IMR-90 (cell line): ENCODE data around the gene CHMP4B. TPM values are rescaled to one million over a fixed set of nuclear protein-coding genes. Genes with fewer than 3 reads are reported as not detected.
A peak's percentile ranks its signal among the peaks of the same experiment; 100 is the strongest.

ENCODE experiments used
- ATAC-seq: fragments of 200-7000 bp; cut with Tn5 transposase; 2 replicates; pipeline ENCODE4 v1.9.1; 2020; ENCODE audit warnings: low read depth, mild to moderate bottlenecking, moderate library complexity
- BruUV-seq: library from RNA; stranded (reverse); fragments of 400-500 nt; replicated peaks from 2 replicates; lab custom pipeline; 2021; lab: Mats Ljungman, UMichigan
- CTCF ChIA-PET: fragments of 300-600 bp; formaldehyde crosslinking; extraction: SDS; loops from one replicate; lab custom pipeline; 2021; ENCODE audit warnings: antibody characterized with exemption; lab: Yijun Ruan, JAX
- POLR2A ChIA-PET: fragments of 300-600 bp; sonication (Branson Sonifier 250); formaldehyde crosslinking; loops from one replicate; lab custom pipeline; 2022; ENCODE audit warnings: antibody characterized with exemption; ENCODE audit not compliant: unreplicated experiment; lab: Charles Lee
- DNase-seq: peaks from one replicate; pipeline ENCODE4 v3.0.0; 2013
- H2AFZ ChIP-seq: replicated peaks from 2 replicates; pipeline ENCODE3; 2013; ENCODE audit warnings: low read length, mild to moderate bottlenecking; ENCODE audit not compliant: poor library complexity
- H2AK5ac ChIP-seq: 2 replicates; pipeline ENCODE4 v1.6.1; 2013; ENCODE audit warnings: low read depth, low read length, inconsistent platforms
- H2AK9ac ChIP-seq: replicated peaks from 2 replicates; pipeline ENCODE3; 2013; ENCODE audit warnings: mild to moderate bottlenecking, low read depth, low read length, moderate library complexity; ENCODE audit not compliant: poor library complexity
- H2BK120ac ChIP-seq: 2 replicates; pipeline ENCODE4 v1.6.1; 2013; ENCODE audit warnings: low read depth, low read length, inconsistent platforms
- H2BK15ac ChIP-seq: 3 replicates; pipeline ENCODE4 v1.6.1; 2013; ENCODE audit warnings: low read depth, low read length, inconsistent platforms
- H2BK20ac ChIP-seq: 2 replicates; pipeline ENCODE4 v1.6.1; 2013; ENCODE audit warnings: low read depth, mild to moderate bottlenecking, inconsistent platforms, low read length, moderate library complexity
- H2BK5ac ChIP-seq: 2 replicates; pipeline ENCODE4 v1.6.1; 2013; ENCODE audit warnings: mild to moderate bottlenecking, low read depth, low read length, inconsistent platforms; ENCODE audit not compliant: poor library complexity, severe bottlenecking
- H3K14ac ChIP-seq: replicated peaks from 2 replicates; pipeline ENCODE4 v1.6.1; 2013; ENCODE audit warnings: low read depth, low read length, inconsistent platforms
- H3K18ac ChIP-seq: 2 replicates; pipeline ENCODE4 v1.6.1; 2013; ENCODE audit warnings: low read depth, low read length, control low read depth
- H3K23ac ChIP-seq: 2 replicates; pipeline ENCODE4 v1.6.1; 2013; ENCODE audit warnings: low read depth, low read length, inconsistent platforms
- H3K27ac ChIP-seq: 2 replicates; pipeline ENCODE4 v1.5.1; 2013; ENCODE audit warnings: mild to moderate bottlenecking, control low read depth, low read length; ENCODE audit not compliant: insufficient read depth
- H3K27me3 ChIP-seq: 2 replicates; pipeline ENCODE4 v1.6.1; 2013; ENCODE audit warnings: low read length; ENCODE audit not compliant: control insufficient read depth, insufficient read depth
- H3K36me3 ChIP-seq: 2 replicates; pipeline ENCODE4 v1.6.1; 2013; ENCODE audit warnings: low read length, mixed read lengths; ENCODE audit not compliant: control insufficient read depth, insufficient read depth
- H3K4ac ChIP-seq: 2 replicates; pipeline ENCODE4 v1.6.1; 2013; ENCODE audit warnings: low read depth, low read length, inconsistent platforms
- H3K4me1 ChIP-seq: 2 replicates; pipeline ENCODE4 v1.6.1; 2013; ENCODE audit warnings: low read length, mixed read lengths; ENCODE audit not compliant: control insufficient read depth, insufficient read depth
- H3K4me2 ChIP-seq: 2 replicates; pipeline ENCODE4 v1.6.1; 2013; ENCODE audit warnings: low read depth, mild to moderate bottlenecking, control low read depth, low read length, moderate library complexity
- H3K4me3 ChIP-seq: 2 replicates; pipeline ENCODE4 v1.5.1; 2013; ENCODE audit warnings: low read depth, mild to moderate bottlenecking, control low read depth, low read length, moderate library complexity; ENCODE audit not compliant: insufficient read depth
- H3K56ac ChIP-seq: 2 replicates; pipeline ENCODE4 v1.6.1; 2013; ENCODE audit warnings: low read length, inconsistent platforms; ENCODE audit not compliant: insufficient read depth; ENCODE audit errors: extremely low read depth
- H3K79me1 ChIP-seq, 2 experiments: 2 replicates each; pipeline ENCODE4 v1.6.1; 2013; ENCODE audit warnings: low read length in 2 of 2, inconsistent platforms in 1 of 2, low read depth in 1 of 2
- H3K9ac ChIP-seq: 2 replicates; pipeline ENCODE4 v1.6.1; 2013; ENCODE audit warnings: low read depth, low read length, control low read depth
- H3K9me1 ChIP-seq: 2 replicates; pipeline ENCODE4 v1.6.1; 2013; ENCODE audit warnings: low read length, inconsistent platforms; ENCODE audit not compliant: insufficient read depth
- H3K9me3 ChIP-seq: 2 replicates; pipeline ENCODE4 v1.6.1; 2013; ENCODE audit warnings: low read length; ENCODE audit not compliant: control insufficient read depth, insufficient read depth
- H4K20me1 ChIP-seq: 2 replicates; pipeline ENCODE4 v1.6.1; 2013; ENCODE audit warnings: low read length, inconsistent platforms; ENCODE audit not compliant: insufficient read depth
- H4K5ac ChIP-seq: 2 replicates; pipeline ENCODE4 v1.6.1; 2013; ENCODE audit warnings: mild to moderate bottlenecking, low read depth, low read length, control low read depth
- H4K8ac ChIP-seq, 2 experiments: 2 replicates each; pipeline ENCODE4 v1.6.1; 2013; ENCODE audit warnings: low read depth in 2 of 2, low read length in 2 of 2, control low read depth in 1 of 2, inconsistent platforms in 1 of 2
- H4K91ac ChIP-seq: 2 replicates; pipeline ENCODE4 v1.6.1; 2013; ENCODE audit warnings: low read depth, low read length, inconsistent platforms; ENCODE audit not compliant: insufficient read depth
- BHLHE40 ChIP-seq: fragments of 150-350 bp; IDR thresholded peaks from 2 replicates; pipeline ENCODE4 v1.6.1; 2016; ENCODE audit warnings: mild to moderate bottlenecking, low read depth, low read length
- CEBPB ChIP-seq: IDR thresholded peaks from 2 replicates; pipeline ENCODE4 v1.6.1; 2012; ENCODE audit warnings: low read depth, low read length, improper control_type of control experiment
- CHD1 ChIP-seq: IDR thresholded peaks from 2 replicates; pipeline ENCODE4 v1.6.1; 2012; ENCODE audit warnings: low read depth, low read length, improper control_type of control experiment
- FOS ChIP-seq: fragments of 150-350 bp; IDR thresholded peaks from 2 replicates; pipeline ENCODE4 v1.6.1; 2016; ENCODE audit warnings: low read depth, low read length
- MAFK ChIP-seq: IDR thresholded peaks from 2 replicates; pipeline ENCODE4 v1.6.1; 2012; ENCODE audit warnings: low read depth, low read length, improper control_type of control experiment
- MAZ ChIP-seq: IDR thresholded peaks from 2 replicates; pipeline ENCODE4 v1.6.1; 2012; ENCODE audit warnings: low read depth, mild to moderate bottlenecking, low read length, improper control_type of control experiment, moderate library complexity, borderline replicate concordance
- MXI1 ChIP-seq: IDR thresholded peaks from 2 replicates; pipeline ENCODE4 v1.6.1; 2012; ENCODE audit warnings: low read depth, mild to moderate bottlenecking, low read length, moderate library complexity, borderline replicate concordance
- NFE2L2 ChIP-seq: fragments of 150-350 bp; IDR thresholded peaks from 2 replicates; pipeline ENCODE4 v1.6.1; 2016; ENCODE audit warnings: low read depth, mild to moderate bottlenecking, low read length
- POLR2A ChIP-seq: IDR thresholded peaks from 2 replicates; pipeline ENCODE4 v1.6.1; 2012; ENCODE audit warnings: mild to moderate bottlenecking, low read depth, low read length
- RAD21 ChIP-seq: IDR thresholded peaks from 2 replicates; pipeline ENCODE4 v1.6.1; 2012; ENCODE audit warnings: low read length, improper control_type of control experiment
- RCOR1 ChIP-seq: IDR thresholded peaks from 2 replicates; pipeline ENCODE4 v1.6.1; 2012; ENCODE audit warnings: mild to moderate bottlenecking, low read length, improper control_type of control experiment; ENCODE audit not compliant: insufficient replicate concordance
- RFX5 ChIP-seq: IDR thresholded peaks from 2 replicates; pipeline ENCODE4 v1.8.0; 2012; ENCODE audit warnings: low read depth, mild to moderate bottlenecking, low read length, moderate library complexity
- SMC3 ChIP-seq: fragments of 150-350 bp; IDR thresholded peaks from 2 replicates; pipeline ENCODE4 v1.6.1; 2016; ENCODE audit warnings: low read depth, mild to moderate bottlenecking, antibody characterized with exemption, low read length, moderate library complexity
- USF2 ChIP-seq: fragments of 150-350 bp; IDR thresholded peaks from 2 replicates; pipeline ENCODE4 v1.6.1; 2017; ENCODE audit warnings: mild to moderate bottlenecking, antibody characterized with exemption, low read length, low read depth
- WGBS, 2 experiments: methylation state at CpG; one replicate each; pipeline versions ENCODE4 v1.1.5 to v1.1.7; 2013; ENCODE audit warnings: missing lambda C conversion rate in 2 of 2; ENCODE audit not compliant: insufficient read length in 1 of 2; ENCODE audit errors: extremely low coverage in 2 of 2; 5-methylcytosine and 5-hydroxymethylcytosine counted together
- dilution Hi-C: fragments of 300-500 bp; cut with HindIII; formaldehyde crosslinking; loops from one replicate; pipeline ENCODE4 v1.14.3; 2018; ENCODE audit warnings: low sequenced_read_pairs; ENCODE audit not compliant: unreplicated experiment
- in situ Hi-C: fragments of 300-500 bp; cut with MboI; formaldehyde crosslinking; loops from 3 replicates; pipeline ENCODE4 v1.14.3; 2019; ENCODE audit warnings: low sequenced_read_pairs, inconsistent platforms, mixed read lengths
- intact Hi-C: fragments of 100-400 bp; cut with micrococcal nuclease; formaldehyde crosslinking; loops from 2 replicates; pipeline ENCODE4 v1.10.0; 2022
- polyA plus RNA-seq, 3 experiments: library from polyadenylated mRNA; depleted of rRNA; stranded (reverse); fragments of >200 nt; gene quantifications; 2 replicates each; pipeline ENCODE4 v1.2.3, GENCODE V29; 2012; ENCODE audit warnings: low replicate concordance in 1 of 3
- total RNA-seq: library from RNA; depleted of rRNA; stranded (reverse); fragments of >200 nt; gene quantifications from 2 replicates; pipeline ENCODE4 v1.2.3, GENCODE V29; 2012
- TF ChIP-seq, protein P1 (sequence below): fragments of 150-350 bp; IDR thresholded peaks from 2 replicates; pipeline ENCODE4 v1.6.1; 2016; ENCODE audit warnings: low read depth, mild to moderate bottlenecking, low read length, moderate library complexity, borderline replicate concordance
- TF ChIP-seq, protein P2 (sequence below): conservative IDR thresholded peaks from 2 replicates; pipeline ENCODE4 v1.5.1; 2012; ENCODE audit warnings: mild to moderate bottlenecking, low read depth, low read length, improper control_type of control experiment

CHMP4B gene
- total and polyA plus RNA-seq, 2 of the 4 experiments (the other 2 are of a cell fraction) = 30.3 to 94.8 TPM

- no peak overlapping the region for H3K4me2 ChIP-seq
- H4K5ac ChIP-seq = no peak overlapping the region
- ATAC-seq (no peak), DNase-seq (no peak)
- intact Hi-C loops = no loop called here
- no peak overlapping the region for H3K4me3 ChIP-seq
- H3K4me1 ChIP-seq = peaks cover 11% of the 10 kb centered on the region; the same call in 1 of the 2 replicates
- H3K9me3 ChIP-seq = no peaks in the 10 kb centered on the region
- no peak overlapping the region for H2BK20ac ChIP-seq
- H3K9me1 ChIP-seq = peaks cover 45% of the 10 kb centered on the region
- in situ Hi-C loops = no loop called here
- H3K18ac ChIP-seq = no peak overlapping the region
- no peak overlapping the region for H2AK5ac ChIP-seq
- no peak overlapping the region for H2BK15ac ChIP-seq
- H3K27ac ChIP-seq = no peak overlapping the region
- peaks cover 3% of the 10 kb centered on the region; the same call in 1 of the 2 replicates for H3K36me3 ChIP-seq
- no peak for TF ChIP-seq SMC3
- TF ChIP-seq, protein P1, sequence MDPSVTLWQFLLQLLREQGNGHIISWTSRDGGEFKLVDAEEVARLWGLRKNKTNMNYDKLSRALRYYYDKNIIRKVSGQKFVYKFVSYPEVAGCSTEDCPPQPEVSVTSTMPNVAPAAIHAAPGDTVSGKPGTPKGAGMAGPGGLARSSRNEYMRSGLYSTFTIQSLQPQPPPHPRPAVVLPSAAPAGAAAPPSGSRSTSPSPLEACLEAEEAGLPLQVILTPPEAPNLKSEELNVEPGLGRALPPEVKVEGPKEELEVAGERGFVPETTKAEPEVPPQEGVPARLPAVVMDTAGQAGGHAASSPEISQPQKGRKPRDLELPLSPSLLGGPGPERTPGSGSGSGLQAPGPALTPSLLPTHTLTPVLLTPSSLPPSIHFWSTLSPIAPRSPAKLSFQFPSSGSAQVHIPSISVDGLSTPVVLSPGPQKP = no peak
- no peak for TF ChIP-seq RFX5
- TF ChIP-seq MAFK = no peak
- TF ChIP-seq BHLHE40 = no peak
- no peak for TF ChIP-seq FOS
- TF ChIP-seq MXI1 = no peak
- TF ChIP-seq, protein P2, sequence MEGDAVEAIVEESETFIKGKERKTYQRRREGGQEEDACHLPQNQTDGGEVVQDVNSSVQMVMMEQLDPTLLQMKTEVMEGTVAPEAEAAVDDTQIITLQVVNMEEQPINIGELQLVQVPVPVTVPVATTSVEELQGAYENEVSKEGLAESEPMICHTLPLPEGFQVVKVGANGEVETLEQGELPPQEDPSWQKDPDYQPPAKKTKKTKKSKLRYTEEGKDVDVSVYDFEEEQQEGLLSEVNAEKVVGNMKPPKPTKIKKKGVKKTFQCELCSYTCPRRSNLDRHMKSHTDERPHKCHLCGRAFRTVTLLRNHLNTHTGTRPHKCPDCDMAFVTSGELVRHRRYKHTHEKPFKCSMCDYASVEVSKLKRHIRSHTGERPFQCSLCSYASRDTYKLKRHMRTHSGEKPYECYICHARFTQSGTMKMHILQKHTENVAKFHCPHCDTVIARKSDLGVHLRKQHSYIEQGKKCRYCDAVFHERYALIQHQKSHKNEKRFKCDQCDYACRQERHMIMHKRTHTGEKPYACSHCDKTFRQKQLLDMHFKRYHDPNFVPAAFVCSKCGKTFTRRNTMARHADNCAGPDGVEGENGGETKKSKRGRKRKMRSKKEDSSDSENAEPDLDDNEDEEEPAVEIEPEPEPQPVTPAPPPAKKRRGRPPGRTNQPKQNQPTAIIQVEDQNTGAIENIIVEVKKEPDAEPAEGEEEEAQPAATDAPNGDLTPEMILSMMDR = no peak
- no peak for TF ChIP-seq USF2
- TF ChIP-seq MAZ = no peak
- TF ChIP-seq RCOR1 = no peak
- no peak for TF ChIP-seq CHD1
- no peak for TF ChIP-seq POLR2A
- no peak for TF ChIP-seq CEBPB
- no peak for TF ChIP-seq NFE2L2
- no peak for TF ChIP-seq RAD21
- ChIA-PET CTCF (no interaction called here), POLR2A (interaction anchor here (0.6 kb wide), 1 partner anchor 525 kb away, joined by 4 read pairs; no protein-coding TSS in a partner anchor)
- no peak overlapping the region for H2BK120ac ChIP-seq
- no peak overlapping the region for H4K8ac ChIP-seq
- no peak overlapping the region for H3K14ac ChIP-seq
- H4K20me1 ChIP-seq = peaks cover 97% of the 10 kb centered on the region
- 0 out of 2 replicates have a peak overlapping the region, but pooled peaks have one; percentile 24 for H3K23ac ChIP-seq
- no peak overlapping the region for H4K91ac ChIP-seq
- H3K79me1 ChIP-seq = peaks cover 54 to 89% of the 10 kb centered on the region in 2 experiments
- no peak overlapping the region for H2BK5ac ChIP-seq
- no TSS peak for BruUV-seq
- dilution Hi-C loops = no loop called here
- H2AK9ac ChIP-seq = no peak overlapping the region
- H3K9ac ChIP-seq = no peak overlapping the region
- WGBS, 2 experiments = 86% methylated on average over 2 of the region's 5 CpGs; no CpG with 5 or more reads in 1 of the 2 experiments
- no peak overlapping the region for H2AFZ ChIP-seq
- H3K4ac ChIP-seq = no peak overlapping the region
- H3K27me3 ChIP-seq = no peaks in the 10 kb centered on the region
- no peak overlapping the region for H3K56ac ChIP-seq
These were observed 11.3 kb downstream of the CHMP4B start for GRCh38 chr20:33822423-33822822.
